ENCODE results near the gene DGKI. TPM values are rescaled to one million over a fixed set of nuclear protein-coding genes. Genes with fewer than 3 reads are reported as not detected.
A peak's percentile ranks its signal among the peaks of the same experiment; 100 is the strongest.
"Not testable (repeated sequence)": the region's sequence is repeated elsewhere in the genome, so short reads cannot be mapped to it uniquely, and the experiment has no call there.

Gene DGKI
- total RNA-seq, 1 experiment from 2014 or later, result 0.29 TPM

GRCh38 chr7:137835486-137836112 is 11.2 kb downstream of the DGKI start:
- no peak for DNase-seq (ENCODE audit: low spot score)

- DNase-seq (ENCODE audit: low spot score), result no peak
Measured at GRCh38 chr7:137834552-137834951, 12.2 kb downstream of the DGKI start.

- DNase-seq (ENCODE audit: low spot score), result not testable (repeated sequence)
Measured at GRCh38 chr7:137832990-137833389, 13.8 kb downstream of the DGKI start.

- no peak for DNase-seq (ENCODE audit: low spot score)
Measured at GRCh38 chr7:137832382-137832781, 14.4 kb downstream of the DGKI start.

- not testable (repeated sequence) for DNase-seq (ENCODE audit: low spot score)
Measured at GRCh38 chr7:137831555-137831954, 15.2 kb downstream of the DGKI start.

- DNase-seq (ENCODE audit: low spot score), result no peak
Measured at GRCh38 chr7:137829337-137829992, 17.3 kb downstream of the DGKI start.

GRCh38 chr7:137828456-137828855 is 18.3 kb downstream of the DGKI start:
- no peak for DNase-seq (ENCODE audit: low spot score)

GRCh38 chr7:137825489-137825888 is 21.3 kb downstream of the DGKI start:
- no peak for DNase-seq (ENCODE audit: low spot score)

GRCh38 chr7:137820677-137821420 is 25.9 kb downstream of the DGKI start:
- DNase-seq (ENCODE audit: low spot score), result no peak

- DNase-seq (ENCODE audit: low spot score), result no peak
Measured at GRCh38 chr7:137820156-137820555, 26.6 kb downstream of the DGKI start.

GRCh38 chr7:137818036-137818435 is 28.7 kb downstream of the DGKI start:
- no peak for DNase-seq (ENCODE audit: low spot score)

- DNase-seq (ENCODE audit: low spot score), result peak; percentile 16
Measured at GRCh38 chr7:137816696-137817320, 30.0 kb downstream of the DGKI start.

GRCh38 chr7:137813541-137813940 is 33.2 kb downstream of the DGKI start:
- no peak for DNase-seq (ENCODE audit: low spot score)

- no peak for DNase-seq (ENCODE audit: low spot score)
Measured at GRCh38 chr7:137810248-137810647, 36.5 kb downstream of the DGKI start.

- no peak for DNase-seq (ENCODE audit: low spot score)
Measured at GRCh38 chr7:137804836-137805235, 41.9 kb downstream of the DGKI start.

- no peak for DNase-seq (ENCODE audit: low spot score)
Measured at GRCh38 chr7:137801491-137801890, 45.3 kb downstream of the DGKI start.

- DNase-seq (ENCODE audit: low spot score), result peak; percentile 57
Measured at GRCh38 chr7:137801003-137801402, 45.8 kb downstream of the DGKI start.

GRCh38 chr7:137798073-137798763 is 48.6 kb downstream of the DGKI start:
- no peak for DNase-seq (ENCODE audit: low spot score)

- DNase-seq (ENCODE audit: low spot score), result no peak
Measured at GRCh38 chr7:137795211-137795610, 51.6 kb downstream of the DGKI start.

- no peak for DNase-seq (ENCODE audit: low spot score)
Measured at GRCh38 chr7:137791930-137792329, 54.8 kb downstream of the DGKI start.

GRCh38 chr7:137790828-137791227 is 55.9 kb downstream of the DGKI start:
- no peak for DNase-seq (ENCODE audit: low spot score)
